ENCODE results near the gene ACOX1.
A peak's percentile ranks its signal among the peaks of the same experiment; 100 is the strongest.

ACOX1 gene

GRCh38 chr17:75895370-75896155 is 83.4 kb downstream of the ACOX1 start:
- Histone ChIP-seq H3K9ac (ENCODE audit: low read depth, low read length) (peak overlapping the region; percentile 77), H3K36me3 (ENCODE audit: insufficient read depth, low read length) (peaks cover 4% of the 10 kb centered on the region; the same call in 1 of the 2 replicates), H3K4me1 (ENCODE audit: insufficient read depth, low read length) (peaks cover 20% of the 10 kb centered on the region; the same call in 1 of the 2 replicates), H3K9me3 (ENCODE audit: control insufficient read depth, insufficient read depth, low read length) (no peaks in the 10 kb centered on the region)

DNA sequence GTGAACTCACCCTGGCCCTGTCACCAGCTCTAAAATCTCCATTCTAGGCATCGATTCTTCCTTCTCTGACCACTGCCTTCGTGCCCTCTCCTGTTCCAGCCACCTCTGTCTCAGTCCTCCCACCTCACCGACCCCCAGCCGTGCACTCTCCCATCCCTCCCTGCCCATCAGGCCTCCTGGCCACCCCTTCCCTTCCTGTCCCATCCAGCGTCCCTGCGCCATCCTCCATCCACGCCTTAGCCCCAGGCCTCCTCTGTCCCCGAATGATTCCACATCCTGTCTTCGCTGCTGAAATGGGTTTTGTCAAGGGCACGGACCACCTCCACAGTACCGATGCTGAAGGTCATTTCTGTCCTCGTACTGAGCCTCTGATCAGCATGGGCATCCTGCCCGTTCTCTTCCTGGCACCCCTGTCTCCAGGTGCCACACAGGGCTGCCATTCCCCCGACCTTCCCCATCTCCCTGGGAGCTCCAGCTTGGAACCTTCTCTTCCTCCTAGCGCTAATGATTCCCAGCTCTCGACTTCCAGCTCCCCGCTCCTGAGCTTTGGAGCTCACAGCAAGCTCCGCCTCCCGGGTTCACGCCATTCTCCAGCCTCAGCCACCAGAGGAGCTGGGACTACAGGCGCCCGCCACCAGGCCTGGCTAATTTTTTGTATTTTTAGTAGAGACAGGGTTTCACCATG is 84.8 kb downstream of the ACOX1 start:
- Histone ChIP-seq H3K4me1 (ENCODE audit: insufficient read depth, low read length) (peaks cover 20% of the 10 kb centered on the region; the same call in 1 of the 2 replicates), H3K9me3 (ENCODE audit: control insufficient read depth, insufficient read depth, low read length) (no peaks in the 10 kb centered on the region), H3K36me3 (ENCODE audit: insufficient read depth, low read length) (no peaks in the 10 kb centered on the region; the same call in 1 of the 2 replicates), H3K9ac (ENCODE audit: low read depth, low read length) (peak overlapping the region; percentile 77; the same call in 1 of the 2 replicates)

- H3K4me1 ChIP-seq (ENCODE audit: insufficient read depth, low read length), result peaks cover 20% of the 10 kb centered on the region; the same call in 1 of the 2 replicates
- no peaks in the 10 kb centered on the region; the same call in 1 of the 2 replicates for H3K36me3 ChIP-seq (ENCODE audit: insufficient read depth, low read length)
- H3K9ac ChIP-seq (ENCODE audit: low read depth, low read length), result no peak overlapping the region
- H3K9me3 ChIP-seq (ENCODE audit: control insufficient read depth, insufficient read depth, low read length), result no peaks in the 10 kb centered on the region
Measured at GRCh38 chr17:75893305-75894048, 85.5 kb downstream of the ACOX1 start.

- no peaks in the 10 kb centered on the region for H3K9me3 ChIP-seq (ENCODE audit: control insufficient read depth, insufficient read depth, low read length)
- H3K36me3 ChIP-seq (ENCODE audit: insufficient read depth, low read length), result no peaks in the 10 kb centered on the region; the same call in 1 of the 2 replicates
- peaks cover 20% of the 10 kb centered on the region; the same call in 1 of the 2 replicates for H3K4me1 ChIP-seq (ENCODE audit: insufficient read depth, low read length)
- H3K9ac ChIP-seq (ENCODE audit: low read depth, low read length), result no peak overlapping the region
Measured at GRCh38 chr17:75892556-75893224, 86.3 kb downstream of the ACOX1 start.

GRCh38 chr17:75891605-75892555 is 87.1 kb downstream of the ACOX1 start:
- no peaks in the 10 kb centered on the region for H3K9me3 ChIP-seq (ENCODE audit: control insufficient read depth, insufficient read depth, low read length)
- H3K9ac ChIP-seq (ENCODE audit: low read depth, low read length), result no peak overlapping the region
- no peaks in the 10 kb centered on the region; the same call in 1 of the 2 replicates for H3K36me3 ChIP-seq (ENCODE audit: insufficient read depth, low read length)
- H3K4me1 ChIP-seq (ENCODE audit: insufficient read depth, low read length), result peaks cover 20% of the 10 kb centered on the region; the same call in 1 of the 2 replicates
